Fibroblast of lung (primary cell): ENCODE measurements around the gene COL18A1. TPM values are rescaled to one million over a fixed set of nuclear protein-coding genes. Genes with fewer than 3 reads are reported as not detected.

ENCODE experiments used
- DNase-seq, 2 donors: peaks; one replicate each; pipeline versions ENCODE4 v3.0.0 to v3.0.0-alpha.2; 2010; ENCODE audit warnings: low read depth in 2 of 2
- H2AFZ ChIP-seq: 2 replicates; pipeline ENCODE4 v1.5.1; 2012; ENCODE audit warnings: low read length, control low read depth, inconsistent platforms
- H3K27ac ChIP-seq: 2 replicates; pipeline ENCODE4 v1.5.1; 2011; ENCODE audit warnings: low read length, control low read depth; ENCODE audit not compliant: insufficient read depth
- H3K27me3 ChIP-seq: 2 replicates; pipeline ENCODE4 v1.5.1; 2011; ENCODE audit warnings: mild to moderate bottlenecking, low read length; ENCODE audit not compliant: control insufficient read depth, insufficient read depth
- H3K36me3 ChIP-seq: 2 replicates; pipeline ENCODE4 v1.5.1; 2011; ENCODE audit warnings: low read length; ENCODE audit not compliant: control insufficient read depth, insufficient read depth
- H3K4me1 ChIP-seq: 2 replicates; pipeline ENCODE4 v1.5.1; 2011; ENCODE audit warnings: low read length; ENCODE audit not compliant: control insufficient read depth, insufficient read depth; ENCODE audit errors: extremely low read depth
- H3K4me2 ChIP-seq: 2 replicates; pipeline ENCODE4 v1.5.1; 2011; ENCODE audit warnings: low read length, control low read depth; ENCODE audit not compliant: insufficient read depth; ENCODE audit errors: extremely low read depth
- H3K4me3 ChIP-seq, 4 experiments: fragments of 200-600 bp in 1 of 4; sonication (generic) in 1 of 4; replicated peaks in 1 of 4; 2 replicates each; pipeline ENCODE4 v1.5.1; 2011 to 2016; ENCODE audit warnings: low read length in 4 of 4, low read depth in 3 of 4, mild to moderate bottlenecking in 3 of 4, control low read depth in 2 of 4, inconsistent platforms in 1 of 4, mixed read lengths in 1 of 4; ENCODE audit not compliant: insufficient read depth in 1 of 4; ENCODE audit errors: control extremely low read depth in 1 of 4
- H3K79me2 ChIP-seq: 2 replicates; pipeline ENCODE4 v1.5.1; 2012; ENCODE audit warnings: mild to moderate bottlenecking, low read length, inconsistent platforms; ENCODE audit not compliant: control insufficient read depth, insufficient read depth
- H3K9ac ChIP-seq: 2 replicates; pipeline ENCODE4 v1.5.1; 2011; ENCODE audit warnings: mild to moderate bottlenecking, low read length, control low read depth; ENCODE audit not compliant: insufficient read depth
- H3K9me3 ChIP-seq: 2 replicates; pipeline ENCODE4 v1.5.1; 2012; ENCODE audit warnings: low read depth, low read length; ENCODE audit not compliant: control insufficient read depth, insufficient read depth
- H4K20me1 ChIP-seq: 2 replicates; pipeline ENCODE4 v1.5.1; 2011; ENCODE audit warnings: low read length; ENCODE audit not compliant: control insufficient read depth, insufficient read depth; ENCODE audit errors: extremely low read depth
- EZH2 ChIP-seq: IDR thresholded peaks from 2 replicates; pipeline ENCODE4 v1.5.1; 2012; ENCODE audit warnings: low read length, control low read depth, mild to moderate bottlenecking; ENCODE audit errors: missing control alignments
- polyA plus RNA-seq, 2 donors: library from polyadenylated mRNA; depleted of rRNA in 1 of 2; stranded (reverse) in 1 of 2; unstranded in 1 of 2; fragments of >200 nt; gene quantifications; 2 replicates each; pipeline ENCODE4 v1.2.1, GENCODE V29; 2011 to 2012; ENCODE audit warnings: missing spikeins in 1 of 2
- total RNA-seq: library from RNA; depleted of rRNA; stranded (reverse); fragments of >200 nt; gene quantifications from 2 replicates; pipeline ENCODE4 v1.2.1, GENCODE V29; 2014
- TF ChIP-seq, protein P1 (sequence below), 2 donors: IDR thresholded peaks in 1 of 2; conservative IDR thresholded peaks in 1 of 2; 1 replicate in 1 of 2; 2 replicates in 1 of 2; pipeline ENCODE4 v1.5.1; 2011 to 2012; ENCODE audit warnings: low read length in 2 of 2, control low read depth in 1 of 2, inconsistent platforms in 1 of 2, low read depth in 1 of 2, mild to moderate bottlenecking in 1 of 2

The COL18A1 gene
- total and polyA plus RNA-seq, 2 donors (not counting 1 experiment from before 2014, with no cell fraction given): 24.3 to 38.8 TPM

DNA sequence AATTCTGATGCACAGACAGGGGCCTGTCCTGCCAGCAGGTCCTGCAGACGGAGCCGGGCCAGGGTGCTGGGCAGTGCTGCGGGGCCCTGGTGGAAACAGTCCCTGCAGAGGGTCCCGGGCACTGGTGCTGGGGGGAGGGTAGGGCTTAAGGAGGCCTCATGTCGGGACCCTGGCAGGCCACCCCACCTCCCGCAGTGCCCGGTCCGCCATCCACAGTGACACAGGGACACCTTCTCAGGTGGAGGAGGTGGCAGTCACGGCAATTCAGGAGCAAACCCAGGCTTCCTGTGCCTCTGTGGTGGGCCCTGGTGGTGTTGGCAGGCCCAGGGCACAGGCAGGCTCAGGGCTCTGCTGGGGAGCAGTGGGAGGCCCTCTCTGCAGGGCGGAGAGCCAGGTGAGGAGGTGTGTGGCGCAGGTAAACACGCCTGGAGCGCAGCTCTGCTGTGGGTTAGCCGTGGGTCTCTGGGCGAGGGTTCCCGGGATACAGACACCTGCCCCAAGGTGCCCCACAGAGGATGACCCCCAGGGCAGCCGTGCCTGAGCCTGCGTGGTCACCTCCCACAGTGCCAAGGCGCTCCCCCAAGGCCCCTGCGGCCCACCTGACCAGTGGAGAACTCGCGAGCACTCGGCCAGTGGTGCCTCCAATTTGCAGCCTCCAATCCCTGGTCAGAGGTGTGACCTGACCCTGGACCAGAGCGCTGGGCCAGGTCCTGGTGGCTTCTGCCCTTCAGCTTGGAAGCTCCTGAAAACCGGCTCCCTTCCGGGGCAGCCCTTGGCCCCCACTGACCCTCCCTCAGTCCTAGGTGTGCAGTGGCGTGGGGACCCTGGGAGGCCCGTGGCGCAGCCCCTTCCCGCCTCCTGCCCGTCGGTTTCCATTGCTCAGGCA is 19.2 kb downstream of the COL18A1 start:
- H3K36me3 ChIP-seq: peaks cover 1% of the 10 kb centered on the region
- no peaks in the 10 kb centered on the region for H3K9me3 ChIP-seq
- no peaks in the 10 kb centered on the region for H3K27me3 ChIP-seq
- H3K79me2 ChIP-seq: no peaks in the 10 kb centered on the region
- H3K4me2 ChIP-seq: no peak overlapping the region
- no peak overlapping the region for H3K9ac ChIP-seq
- no peaks in the 10 kb centered on the region for H4K20me1 ChIP-seq
- no peak for TF ChIP-seq EZH2
- TF ChIP-seq, protein P1, sequence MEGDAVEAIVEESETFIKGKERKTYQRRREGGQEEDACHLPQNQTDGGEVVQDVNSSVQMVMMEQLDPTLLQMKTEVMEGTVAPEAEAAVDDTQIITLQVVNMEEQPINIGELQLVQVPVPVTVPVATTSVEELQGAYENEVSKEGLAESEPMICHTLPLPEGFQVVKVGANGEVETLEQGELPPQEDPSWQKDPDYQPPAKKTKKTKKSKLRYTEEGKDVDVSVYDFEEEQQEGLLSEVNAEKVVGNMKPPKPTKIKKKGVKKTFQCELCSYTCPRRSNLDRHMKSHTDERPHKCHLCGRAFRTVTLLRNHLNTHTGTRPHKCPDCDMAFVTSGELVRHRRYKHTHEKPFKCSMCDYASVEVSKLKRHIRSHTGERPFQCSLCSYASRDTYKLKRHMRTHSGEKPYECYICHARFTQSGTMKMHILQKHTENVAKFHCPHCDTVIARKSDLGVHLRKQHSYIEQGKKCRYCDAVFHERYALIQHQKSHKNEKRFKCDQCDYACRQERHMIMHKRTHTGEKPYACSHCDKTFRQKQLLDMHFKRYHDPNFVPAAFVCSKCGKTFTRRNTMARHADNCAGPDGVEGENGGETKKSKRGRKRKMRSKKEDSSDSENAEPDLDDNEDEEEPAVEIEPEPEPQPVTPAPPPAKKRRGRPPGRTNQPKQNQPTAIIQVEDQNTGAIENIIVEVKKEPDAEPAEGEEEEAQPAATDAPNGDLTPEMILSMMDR (conservative IDR thresholded peaks at IDR 0.05 in 1 of 2, IDR thresholded peaks at IDR 0.05 in 1 of 2; ENCODE audit: low read depth in 1 of 2, low read length in 2 of 2): no peak
- no peak for DNase-seq
- no peak overlapping the region for H2AFZ ChIP-seq
- H3K4me1 ChIP-seq: peaks cover 10% of the 10 kb centered on the region
- no peak overlapping the region for H3K4me3 ChIP-seq
- H3K27ac ChIP-seq: no peak overlapping the region

GRCh38 chr21:45424854-45425795 is 20.2 kb downstream of the COL18A1 start:
- Histone ChIP-seq H3K27me3 (no peaks in the 10 kb centered on the region), H3K79me2 (no peaks in the 10 kb centered on the region), H3K4me3 (no peak overlapping the region), H3K4me1 (peaks cover 10% of the 10 kb centered on the region), H3K27ac (no peak overlapping the region), H3K4me2 (no peak overlapping the region), H4K20me1 (no peaks in the 10 kb centered on the region), H3K9me3 (no peaks in the 10 kb centered on the region), H2AFZ (no peak overlapping the region), H3K36me3 (peaks cover 1% of the 10 kb centered on the region), H3K9ac (no peak overlapping the region)
- DNase-seq: no peak
- TF ChIP-seq, protein P1 (conservative IDR thresholded peaks at IDR 0.05 in 1 of 2, IDR thresholded peaks at IDR 0.05 in 1 of 2; ENCODE audit: low read depth in 1 of 2, low read length in 2 of 2): no peak
